Measurements from ENCODE around the gene P2RX1. TPM values are rescaled to one million over a fixed set of nuclear protein-coding genes. Genes with fewer than 3 reads are reported as not detected.

Gene P2RX1
- polyA plus RNA-seq, 2 donors = 5.9 to 7.1 TPM

DNA sequence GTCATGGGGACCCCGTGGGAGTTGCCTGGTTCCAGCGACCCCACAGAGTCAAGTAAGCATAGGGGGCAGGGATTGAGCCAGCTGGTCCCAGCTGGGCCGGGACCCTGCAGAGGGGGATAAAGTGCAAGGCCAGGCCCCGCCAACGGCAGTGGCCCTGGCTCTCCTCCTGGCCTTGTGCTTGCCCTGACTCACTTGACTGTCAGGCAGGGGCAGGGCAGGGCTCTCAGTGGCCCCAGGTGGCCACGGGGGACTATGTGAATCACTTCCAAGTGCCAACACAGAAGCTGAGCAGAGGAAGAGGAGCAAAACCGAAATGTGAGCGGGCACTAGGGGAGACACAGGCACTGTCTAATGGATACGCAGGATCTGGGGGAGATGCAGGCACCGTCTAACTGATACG lies 48.7 kb downstream of the P2RX1 start:
- 79 to 80% methylated on average over 11 of the region's 11 CpGs for WGBS, 2 donors
- Histone ChIP-seq H3K36me3 (ENCODE audit: control insufficient read depth in 2 of 2, insufficient read depth in 2 of 2, low read length in 1 of 2) (peaks cover 0 to 7% of the 10 kb centered on the region in 2 donors), H3K4me3 (ENCODE audit: low read depth in 1 of 2, low read length in 2 of 2) (no peak overlapping the region)

DNA sequence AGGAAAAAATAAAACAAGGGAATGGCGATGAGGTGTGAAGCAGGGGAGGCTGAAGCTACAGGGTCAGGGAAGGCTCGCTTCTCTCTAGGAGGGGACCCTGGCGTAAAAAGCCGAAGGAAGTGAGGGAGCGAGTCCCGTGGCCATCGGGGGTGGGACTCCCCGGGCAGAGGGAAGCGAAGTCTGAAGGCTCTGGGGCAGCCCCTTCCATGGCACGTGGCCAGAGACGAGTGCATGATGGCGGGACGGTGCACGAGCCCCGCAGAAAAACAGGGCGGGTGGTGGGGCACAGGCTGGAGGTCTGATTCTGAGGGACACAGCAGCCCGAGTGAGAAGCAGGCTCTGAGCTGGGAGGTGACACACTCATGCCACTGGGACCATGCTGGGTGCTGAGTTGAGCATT lies 49.2 kb downstream of the P2RX1 start:
- Histone ChIP-seq H3K27me3 (ENCODE audit: control insufficient read depth in 1 of 2, insufficient read depth in 2 of 2, low read length in 2 of 2) (no peaks in the 10 kb centered on the region), H3K4me3 (ENCODE audit: low read depth in 1 of 2, low read length in 2 of 2) (no peak overlapping the region), H3K36me3 (ENCODE audit: control insufficient read depth in 2 of 2, insufficient read depth in 2 of 2, low read length in 1 of 2) (peaks cover 0 to 3% of the 10 kb centered on the region in 2 donors), H3K4me1 (ENCODE audit: control insufficient read depth in 2 of 2, insufficient read depth in 2 of 2, low read length in 1 of 2) (peaks cover 0 to 4% of the 10 kb centered on the region in 2 donors), H3K27ac (ENCODE audit: low read depth in 2 of 2, low read length in 1 of 2) (no peak overlapping the region), H3K9me3 (ENCODE audit: control insufficient read depth in 2 of 2, insufficient read depth in 1 of 2, low read depth in 1 of 2, low read length in 1 of 2) (no peaks in the 10 kb centered on the region)
- 79 to 81% methylated on average over 17 of the region's 17 CpGs for WGBS, 2 donors

More for the DNA sequence above, 48.7 kb downstream of the P2RX1 start:
- no peaks in the 10 kb centered on the region for H3K9me3 ChIP-seq (ENCODE audit: control insufficient read depth in 2 of 2, insufficient read depth in 1 of 2, low read depth in 1 of 2, low read length in 1 of 2)
- H3K27ac ChIP-seq (ENCODE audit: low read depth in 2 of 2, low read length in 1 of 2) = no peak overlapping the region
- H3K4me1 ChIP-seq (ENCODE audit: control insufficient read depth in 2 of 2, insufficient read depth in 2 of 2, low read length in 1 of 2) = peaks cover 0 to 4% of the 10 kb centered on the region in 2 donors
- no peaks in the 10 kb centered on the region for H3K27me3 ChIP-seq (ENCODE audit: control insufficient read depth in 1 of 2, insufficient read depth in 2 of 2, low read length in 2 of 2)

DNA sequence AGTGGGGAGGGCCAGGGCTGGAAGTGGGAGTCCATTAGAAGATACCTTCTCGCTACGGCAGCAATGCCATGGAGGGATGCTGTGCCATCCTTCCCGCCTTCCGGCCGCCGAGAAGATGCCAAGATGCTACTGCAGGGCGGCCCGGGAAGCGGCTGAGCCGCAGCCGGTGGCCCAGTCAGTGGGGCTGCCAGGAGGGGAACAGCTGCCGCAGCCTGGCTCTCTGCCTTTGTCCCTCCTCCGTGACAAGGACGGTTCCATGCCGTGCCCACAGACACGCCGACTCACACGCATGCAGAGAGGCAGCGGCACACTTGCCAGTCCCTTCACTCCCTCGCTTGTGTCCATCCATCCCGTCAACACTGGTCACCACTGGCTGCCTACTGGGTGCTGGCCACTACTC lies 50.0 kb downstream of the P2RX1 start:
- Histone ChIP-seq H3K27me3 (ENCODE audit: control insufficient read depth in 1 of 2, insufficient read depth in 2 of 2, low read length in 2 of 2) (no peaks in the 10 kb centered on the region), H3K4me1 (ENCODE audit: control insufficient read depth in 2 of 2, insufficient read depth in 2 of 2, low read length in 1 of 2) (peaks cover 0 to 4% of the 10 kb centered on the region in 2 donors), H3K36me3 (ENCODE audit: control insufficient read depth in 2 of 2, insufficient read depth in 2 of 2, low read length in 1 of 2) (peaks cover 3 to 4% of the 10 kb centered on the region in 2 donors), H3K4me3 (ENCODE audit: low read depth in 1 of 2, low read length in 2 of 2) (no peak overlapping the region), H3K27ac (ENCODE audit: low read depth in 2 of 2, low read length in 1 of 2) (no peak overlapping the region), H3K9me3 (ENCODE audit: control insufficient read depth in 2 of 2, insufficient read depth in 1 of 2, low read depth in 1 of 2, low read length in 1 of 2) (no peaks in the 10 kb centered on the region)
- 91 to 93% methylated on average over 17 to 21 of the region's 21 CpGs for WGBS, 2 donors

DNA sequence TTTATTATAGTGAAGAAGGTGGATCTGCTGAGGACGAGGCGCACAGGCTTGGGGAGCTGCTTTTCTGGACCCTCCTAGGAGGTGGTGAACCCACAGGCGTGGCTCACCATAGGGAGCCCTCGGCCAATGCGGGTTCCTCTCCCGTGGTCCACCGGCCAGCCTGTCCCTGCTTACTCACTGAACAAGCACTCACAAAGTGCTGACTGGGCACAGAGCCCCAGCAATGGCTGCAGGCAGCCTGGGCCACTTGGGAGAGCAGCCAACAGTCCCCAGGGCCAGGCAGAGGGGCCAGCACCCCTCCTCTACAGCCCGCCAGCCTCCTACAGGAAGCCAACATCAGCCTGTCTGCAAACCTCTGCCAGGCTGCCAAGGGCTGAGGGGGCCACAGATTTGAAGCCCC lies 51.1 kb downstream of the P2RX1 start:
- Histone ChIP-seq H3K36me3 (ENCODE audit: control insufficient read depth in 2 of 2, insufficient read depth in 2 of 2, low read length in 1 of 2) (peaks cover 10 to 11% of the 10 kb centered on the region in 2 donors), H3K27ac (ENCODE audit: low read depth in 2 of 2, low read length in 1 of 2) (no peak overlapping the region), H3K9me3 (ENCODE audit: control insufficient read depth in 2 of 2, insufficient read depth in 1 of 2, low read depth in 1 of 2, low read length in 1 of 2) (no peaks in the 10 kb centered on the region), H3K27me3 (ENCODE audit: control insufficient read depth in 1 of 2, insufficient read depth in 2 of 2, low read length in 2 of 2) (no peaks in the 10 kb centered on the region), H3K4me1 (ENCODE audit: control insufficient read depth in 2 of 2, insufficient read depth in 2 of 2, low read length in 1 of 2) (no peaks in the 10 kb centered on the region), H3K4me3 (ENCODE audit: low read depth in 1 of 2, low read length in 2 of 2) (no peak overlapping the region)
- WGBS, 2 donors = 73 to 76% methylated on average over 8 of the region's 8 CpGs

DNA sequence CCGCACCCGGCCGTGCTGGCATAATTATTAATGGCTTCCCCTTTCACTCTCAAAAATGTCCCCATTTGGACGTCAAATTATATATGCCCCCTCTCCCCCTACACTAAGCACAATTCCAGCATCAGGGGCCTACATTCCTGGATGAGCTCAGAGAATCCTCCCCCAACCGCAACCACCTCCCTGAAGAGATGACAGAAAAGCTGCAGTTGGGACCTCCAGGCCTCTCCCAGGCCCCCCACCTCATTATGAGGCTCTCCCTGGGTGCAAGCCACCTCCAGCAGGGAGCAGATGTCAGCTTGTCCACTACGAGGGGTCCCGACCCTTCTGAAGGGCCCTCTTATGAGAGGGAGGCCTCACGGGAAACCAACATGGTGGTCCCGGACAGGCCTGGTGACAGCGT lies 51.7 kb downstream of the P2RX1 start:
- H3K27ac ChIP-seq (ENCODE audit: low read depth in 2 of 2, low read length in 1 of 2) = no peak overlapping the region
- H3K9me3 ChIP-seq (ENCODE audit: control insufficient read depth in 2 of 2, insufficient read depth in 1 of 2, low read depth in 1 of 2, low read length in 1 of 2) = no peaks in the 10 kb centered on the region
- WGBS, 2 donors = 90 to 92% methylated on average over 10 of the region's 10 CpGs

DNA sequence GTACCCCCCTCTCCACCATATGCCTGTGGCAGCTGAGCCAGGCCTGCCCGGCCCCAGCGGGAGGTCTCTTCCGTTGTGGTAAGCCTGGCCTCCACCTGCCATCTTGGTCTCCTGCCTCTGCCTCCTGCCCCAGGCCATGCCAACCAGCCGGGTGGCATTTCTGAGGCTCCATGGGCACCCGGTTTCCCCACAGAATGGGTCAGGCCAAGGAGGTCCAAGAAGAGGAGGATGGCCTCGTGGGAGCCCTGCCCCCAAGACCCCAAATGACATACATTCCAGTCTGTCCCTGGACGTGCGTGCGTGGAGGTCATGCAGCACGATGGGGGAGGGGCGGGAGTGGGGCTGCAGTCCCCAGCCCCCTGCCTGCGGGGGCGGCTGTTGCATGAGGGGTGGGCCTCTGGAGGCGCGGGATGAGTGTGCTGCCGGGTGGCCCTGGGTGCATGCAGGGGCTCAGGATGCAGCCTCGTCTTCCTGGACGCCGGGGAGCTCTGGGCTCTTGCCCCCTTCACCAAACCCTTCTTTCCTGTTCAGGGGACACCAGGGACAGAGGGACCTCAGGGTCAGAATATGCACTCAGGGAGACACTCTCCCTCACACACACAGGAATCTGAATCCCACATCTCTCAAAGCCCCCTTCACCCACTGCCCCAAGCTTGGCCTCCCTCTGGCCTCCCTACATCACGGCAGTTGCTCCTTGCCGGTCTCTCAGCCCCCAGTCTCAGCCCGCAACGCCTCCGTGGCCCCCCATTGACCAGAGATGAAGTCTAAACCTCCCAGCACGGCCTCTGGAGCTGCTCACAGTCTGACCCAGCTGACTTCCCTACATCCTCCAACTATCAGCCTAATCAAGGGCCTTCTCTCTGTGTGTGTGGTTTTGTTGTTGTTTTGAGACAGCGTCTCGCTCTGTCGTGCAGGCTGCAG lies 54.2 kb downstream of the P2RX1 start:
- H3K36me3 ChIP-seq (ENCODE audit: control insufficient read depth in 2 of 2, insufficient read depth in 2 of 2, low read length in 1 of 2) = peaks cover 11 to 14% of the 10 kb centered on the region in 2 donors
- WGBS, 2 donors = 85 to 89% methylated on average over 28 of the region's 28 CpGs

More for the DNA sequence above, 51.7 kb downstream of the P2RX1 start:
- Histone ChIP-seq H3K4me3 (ENCODE audit: low read depth in 1 of 2, low read length in 2 of 2) (no peak overlapping the region), H3K27me3 (ENCODE audit: control insufficient read depth in 1 of 2, insufficient read depth in 2 of 2, low read length in 2 of 2) (no peaks in the 10 kb centered on the region), H3K4me1 (ENCODE audit: control insufficient read depth in 2 of 2, insufficient read depth in 2 of 2, low read length in 1 of 2) (no peaks in the 10 kb centered on the region), H3K36me3 (ENCODE audit: control insufficient read depth in 2 of 2, insufficient read depth in 2 of 2, low read length in 1 of 2) (peaks cover 11 to 14% of the 10 kb centered on the region in 2 donors)

DNA sequence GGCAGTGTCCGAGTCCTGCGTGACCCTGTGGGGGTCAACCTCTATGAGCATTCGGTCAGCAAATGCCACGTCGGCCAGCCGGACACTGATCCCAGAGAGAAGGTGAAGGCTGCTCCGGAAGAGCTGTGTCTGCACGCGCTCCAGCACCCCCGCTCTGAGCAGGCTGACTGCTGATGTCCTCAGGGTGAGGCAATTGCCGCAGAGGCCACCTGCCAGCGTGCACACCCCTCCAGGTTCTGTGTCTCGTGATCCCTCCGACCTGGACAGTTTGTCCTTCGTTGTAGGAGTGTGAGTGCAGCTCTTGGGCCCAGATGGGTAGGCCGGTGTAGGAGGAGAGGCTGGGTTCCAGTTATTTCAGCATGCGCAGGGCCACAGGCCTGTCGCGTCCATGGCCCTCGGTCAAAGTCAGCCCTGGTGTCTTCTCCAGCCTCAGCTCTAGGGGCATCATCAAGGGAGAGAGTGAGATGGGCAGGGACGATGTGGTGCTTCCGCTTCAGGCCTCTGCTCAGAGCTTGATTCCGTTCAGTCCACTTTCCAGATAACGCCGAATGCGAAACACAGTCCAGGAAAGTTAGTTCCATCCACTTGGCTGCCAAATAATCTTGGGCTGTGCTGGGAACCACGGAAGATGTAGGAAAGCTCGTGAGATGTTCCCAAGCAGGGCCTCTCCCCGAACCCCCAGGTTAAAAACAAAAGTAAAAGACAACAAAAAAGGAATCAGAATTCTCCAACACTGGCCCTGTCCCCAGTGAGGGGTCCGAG lies 55.1 kb downstream of the P2RX1 start:
- Histone ChIP-seq H3K27ac (ENCODE audit: low read depth in 2 of 2, low read length in 1 of 2) (no peak overlapping the region), H3K4me1 (ENCODE audit: control insufficient read depth in 2 of 2, insufficient read depth in 2 of 2, low read length in 1 of 2) (no peaks in the 10 kb centered on the region), H3K4me3 (ENCODE audit: low read depth in 1 of 2, low read length in 2 of 2) (no peak overlapping the region), H3K27me3 (ENCODE audit: control insufficient read depth in 1 of 2, insufficient read depth in 2 of 2, low read length in 2 of 2) (no peaks in the 10 kb centered on the region), H3K36me3 (ENCODE audit: control insufficient read depth in 2 of 2, insufficient read depth in 2 of 2, low read length in 1 of 2) (peaks cover 11 to 14% of the 10 kb centered on the region in 2 donors), H3K9me3 (ENCODE audit: control insufficient read depth in 2 of 2, insufficient read depth in 1 of 2, low read depth in 1 of 2, low read length in 1 of 2) (no peaks in the 10 kb centered on the region)
- WGBS, 2 donors = 91 to 94% methylated on average over 30 of the region's 30 CpGs

More for the DNA sequence above, 54.2 kb downstream of the P2RX1 start:
- Histone ChIP-seq H3K4me1 (ENCODE audit: control insufficient read depth in 2 of 2, insufficient read depth in 2 of 2, low read length in 1 of 2) (no peaks in the 10 kb centered on the region), H3K27ac (ENCODE audit: low read depth in 2 of 2, low read length in 1 of 2) (no peak overlapping the region), H3K4me3 (ENCODE audit: low read depth in 1 of 2, low read length in 2 of 2) (no peak overlapping the region), H3K9me3 (ENCODE audit: control insufficient read depth in 2 of 2, insufficient read depth in 1 of 2, low read depth in 1 of 2, low read length in 1 of 2) (no peaks in the 10 kb centered on the region), H3K27me3 (ENCODE audit: control insufficient read depth in 1 of 2, insufficient read depth in 2 of 2, low read length in 2 of 2) (no peaks in the 10 kb centered on the region)

DNA sequence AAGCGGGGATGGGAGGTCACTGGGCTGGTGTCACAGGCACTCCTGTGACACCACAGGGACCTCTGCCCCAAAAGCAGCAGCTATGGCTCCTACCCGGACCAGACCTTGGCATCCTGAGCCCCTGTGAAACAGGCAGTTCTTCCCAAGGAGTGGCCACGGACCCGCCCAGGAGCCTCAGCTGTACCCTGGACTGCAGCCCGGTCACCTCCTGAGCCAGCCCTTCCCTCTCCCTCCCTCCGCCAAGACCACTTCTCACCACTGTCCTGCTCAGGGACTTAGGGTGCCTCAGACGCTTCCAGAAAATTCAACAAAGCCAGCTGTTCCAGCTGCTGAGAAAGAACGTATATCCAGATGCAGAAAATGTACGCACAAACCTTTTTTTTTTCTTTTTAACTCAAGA lies 56.3 kb downstream of the P2RX1 start:
- no peak overlapping the region for H3K27ac ChIP-seq (ENCODE audit: low read depth in 2 of 2, low read length in 1 of 2)
- WGBS, 2 donors = 69 to 87% methylated on average over 7 to 9 of the region's 9 CpGs
- H3K4me1 ChIP-seq (ENCODE audit: control insufficient read depth in 2 of 2, insufficient read depth in 2 of 2, low read length in 1 of 2) = no peaks in the 10 kb centered on the region

DNA sequence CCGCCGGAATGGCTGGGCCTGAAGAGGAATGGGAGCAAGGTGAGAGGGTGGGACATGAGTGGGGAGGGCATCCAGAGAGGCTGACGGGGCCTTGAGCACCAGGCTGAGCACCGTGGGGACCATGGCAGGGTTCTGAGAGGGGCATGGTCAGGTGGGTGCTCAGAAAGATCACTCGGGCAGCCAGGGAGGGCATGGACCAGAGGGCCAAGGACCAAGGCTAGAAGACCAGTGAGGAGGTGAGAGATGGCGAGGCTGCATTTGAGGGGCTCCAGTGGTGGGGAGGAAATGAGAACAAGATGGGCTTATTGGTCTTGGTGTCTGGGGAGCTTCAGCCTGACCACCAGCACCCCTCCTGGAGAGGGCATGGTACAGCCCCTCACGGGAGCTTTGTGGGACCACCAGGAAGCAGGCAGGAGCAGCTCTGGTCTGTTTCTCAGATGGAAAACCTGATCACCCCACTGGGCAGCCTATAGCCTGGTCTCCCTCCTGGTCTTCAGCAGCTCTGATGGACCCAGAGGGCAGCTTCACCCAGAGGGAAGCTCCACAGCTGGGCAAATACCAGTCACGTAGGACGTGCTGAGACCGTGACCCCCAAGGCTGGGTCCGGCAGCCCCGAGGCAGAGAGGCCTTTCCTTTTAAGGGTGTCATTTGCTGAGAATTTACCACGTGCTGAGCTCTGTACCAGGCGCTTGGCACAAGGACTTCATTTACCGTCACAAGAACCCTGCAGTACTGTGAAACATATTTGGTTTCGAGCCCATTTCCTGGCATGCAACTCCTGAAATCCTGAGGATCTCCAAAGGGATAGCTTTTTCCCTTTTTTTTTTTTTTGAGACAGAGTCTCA lies 58.8 kb downstream of the P2RX1 start:
- Histone ChIP-seq H3K27me3 (ENCODE audit: control insufficient read depth in 1 of 2, insufficient read depth in 2 of 2, low read length in 2 of 2) (no peaks in the 10 kb centered on the region), H3K4me1 (ENCODE audit: control insufficient read depth in 2 of 2, insufficient read depth in 2 of 2, low read length in 1 of 2) (no peaks in the 10 kb centered on the region), H3K9me3 (ENCODE audit: control insufficient read depth in 2 of 2, insufficient read depth in 1 of 2, low read depth in 1 of 2, low read length in 1 of 2) (no peaks in the 10 kb centered on the region), H3K4me3 (ENCODE audit: low read depth in 1 of 2, low read length in 2 of 2) (no peak overlapping the region), H3K36me3 (ENCODE audit: control insufficient read depth in 2 of 2, insufficient read depth in 2 of 2, low read length in 1 of 2) (peaks cover 11 to 14% of the 10 kb centered on the region in 2 donors), H3K27ac (ENCODE audit: low read depth in 2 of 2, low read length in 1 of 2) (no peak overlapping the region)
- 69 to 77% methylated on average over 16 of the region's 16 CpGs for WGBS, 2 donors

More for the DNA sequence above, 56.3 kb downstream of the P2RX1 start:
- no peak overlapping the region for H3K4me3 ChIP-seq (ENCODE audit: low read depth in 1 of 2, low read length in 2 of 2)
- peaks cover 11 to 14% of the 10 kb centered on the region in 2 donors for H3K36me3 ChIP-seq (ENCODE audit: control insufficient read depth in 2 of 2, insufficient read depth in 2 of 2, low read length in 1 of 2)
- no peaks in the 10 kb centered on the region for H3K27me3 ChIP-seq (ENCODE audit: control insufficient read depth in 1 of 2, insufficient read depth in 2 of 2, low read length in 2 of 2)
- no peaks in the 10 kb centered on the region for H3K9me3 ChIP-seq (ENCODE audit: control insufficient read depth in 2 of 2, insufficient read depth in 1 of 2, low read depth in 1 of 2, low read length in 1 of 2)

Data from esophagus (tissue), 2 donors.